HepG2 (cell line): ENCODE results near the gene UPB1. TPM values are rescaled to one million over a fixed set of nuclear protein-coding genes. Genes with fewer than 3 reads are reported as not detected.

Source experiments
- EZH2 ChIP-seq: conservative IDR thresholded peaks from 2 replicates; pipeline ENCODE4 v1.6.1; 2012; ENCODE audit warnings: mild to moderate bottlenecking, low read depth, low read length, moderate library complexity
- HOXA3 ChIP-seq: sonication (generic); formaldehyde crosslinking; IDR thresholded peaks from 2 replicates; pipeline ENCODE4 v1.5.0; 2020; ENCODE audit warnings: missing genetic modification reagents
- KLF15 ChIP-seq: sonication (generic); formaldehyde crosslinking; IDR thresholded peaks from 2 replicates; pipeline ENCODE4 v1.8.1; 2023; ENCODE audit warnings: borderline replicate concordance, mild to moderate bottlenecking, inconsistent platforms, missing genetic modification reagents, mixed read lengths
- MEF2D ChIP-seq: sonication (generic); formaldehyde crosslinking; IDR thresholded peaks from 2 replicates; pipeline ENCODE4 v1.5.1; 2020; ENCODE audit warnings: mild to moderate bottlenecking, missing genetic modification reagents
- RBM22 ChIP-seq: fragments of 200-400 bp; formaldehyde crosslinking; optimal IDR thresholded peaks from 2 replicates; pipeline ENCODE3; 2017; ENCODE audit warnings: mild to moderate bottlenecking, low read length, moderate library complexity
- SRSF9 ChIP-seq: fragments of 200-400 bp; formaldehyde crosslinking; IDR thresholded peaks from 2 replicates; pipeline ENCODE4 v1.6.1; 2018; ENCODE audit warnings: borderline replicate concordance, mild to moderate bottlenecking, low read depth, low read length; ENCODE audit not compliant: insufficient read depth, poor library complexity, severe bottlenecking
- TP53 ChIP-seq: sonication (generic); formaldehyde crosslinking; conservative IDR thresholded peaks from 2 replicates; pipeline ENCODE4 v1.4.0; 2020; ENCODE audit warnings: missing genetic modification reagents
- ZFAT ChIP-seq: sonication (generic); formaldehyde crosslinking; conservative IDR thresholded peaks from 2 replicates; pipeline ENCODE4 v1.8.1; 2023; ENCODE audit warnings: missing genetic modification reagents, inconsistent platforms
- ZIK1 ChIP-seq: sonication (generic); formaldehyde crosslinking; IDR thresholded peaks from 2 replicates; pipeline ENCODE4 v1.5.0; 2020; ENCODE audit warnings: mild to moderate bottlenecking, low read depth, missing genetic modification reagents, borderline replicate concordance
- ZNF10 ChIP-seq: sonication (generic); formaldehyde crosslinking; IDR thresholded peaks from 2 replicates; pipeline ENCODE4 v1.4.0; 2020; ENCODE audit warnings: mild to moderate bottlenecking, low read depth, missing genetic modification reagents, borderline replicate concordance
- ZNF3 ChIP-seq: IDR thresholded peaks from 2 replicates; pipeline ENCODE4 v1.7.0; 2017; ENCODE audit warnings: inconsistent platforms
- ZNF329 ChIP-seq: sonication (generic); formaldehyde crosslinking; IDR thresholded peaks from 2 replicates; pipeline ENCODE4 v1.9.0; 2021; ENCODE audit warnings: low read depth, mild to moderate bottlenecking, missing genetic modification reagents
- ZNF549 ChIP-seq: sonication (generic); formaldehyde crosslinking; IDR thresholded peaks from 2 replicates; pipeline ENCODE4 v1.5.0; 2020; ENCODE audit warnings: missing genetic modification reagents
- ZNF557 ChIP-seq: sonication (generic); formaldehyde crosslinking; IDR thresholded peaks from 2 replicates; pipeline ENCODE4 v1.4.0; 2020; ENCODE audit warnings: missing genetic modification reagents
- ZNF570 ChIP-seq: sonication (generic); formaldehyde crosslinking; IDR thresholded peaks from 2 replicates; pipeline ENCODE4 v1.4.0; 2020; ENCODE audit warnings: mild to moderate bottlenecking, missing genetic modification reagents, borderline replicate concordance
- ZNF75D ChIP-seq: sonication (generic); formaldehyde crosslinking; IDR thresholded peaks from 2 replicates; pipeline ENCODE4 v1.8.1; 2023; ENCODE audit warnings: missing genetic modification reagents, mild to moderate bottlenecking, borderline replicate concordance
- ZNF782 ChIP-seq: sonication (generic); formaldehyde crosslinking; IDR thresholded peaks from 2 replicates; pipeline ENCODE4 v1.4.0; 2020; ENCODE audit warnings: missing genetic modification reagents, mild to moderate bottlenecking, borderline replicate concordance
- ZNF816 ChIP-seq: sonication (generic); formaldehyde crosslinking; IDR thresholded peaks from 2 replicates; pipeline ENCODE4 v1.8.0; 2022; ENCODE audit warnings: missing genetic modification reagents, mild to moderate bottlenecking, borderline replicate concordance
- polyA plus RNA-seq, 8 experiments: library from polyadenylated mRNA; depleted of rRNA in 3 of 8; stranded (reverse) in 7 of 8; unstranded in 1 of 8; fragments of >200 nt; fragmentation: Illumina TruSeq in 4 of 8; extraction: Trizol in 4 of 8; gene quantifications; 2 replicates each; pipeline versions ENCODE4 v1.2.1 to v1.2.3, GENCODE V29; 2011 to 2016; ENCODE audit warnings: low read depth in 4 of 8, missing spikeins in 1 of 8, mixed read lengths in 1 of 8; ENCODE audit not compliant: insufficient read depth in 1 of 8
- total RNA-seq, 5 experiments: library from RNA; depleted of rRNA; stranded (reverse); fragments of >200 nt; fragmentation: Illumina TruSeq; extraction: Trizol; gene quantifications; 2 replicates each; pipeline ENCODE4 v1.2.3, GENCODE V29; 2016; ENCODE audit warnings: low read depth in 1 of 5
- TF ChIP-seq, protein P1 (sequence below): sonication (generic); formaldehyde crosslinking; conservative IDR thresholded peaks from 2 replicates; pipeline ENCODE4 v1.4.0; 2020; ENCODE audit warnings: missing genetic modification reagents
- TF ChIP-seq, protein P2 (sequence below): sonication (generic); formaldehyde crosslinking; IDR thresholded peaks from 2 replicates; pipeline ENCODE4 v1.8.1; 2023; ENCODE audit warnings: missing genetic modification reagents, inconsistent platforms, borderline replicate concordance
- TF ChIP-seq, protein P3 (sequence below): sonication (generic); formaldehyde crosslinking; IDR thresholded peaks from 2 replicates; pipeline ENCODE4 v1.8.0; 2022; ENCODE audit warnings: mild to moderate bottlenecking, missing genetic modification reagents

UPB1 gene
- total and polyA plus RNA-seq, 2 of the 13 experiments (the other 11 are each of a cell fraction or from before 2014, with no cell fraction given), result 0.38 to 1.2 TPM

DNA sequence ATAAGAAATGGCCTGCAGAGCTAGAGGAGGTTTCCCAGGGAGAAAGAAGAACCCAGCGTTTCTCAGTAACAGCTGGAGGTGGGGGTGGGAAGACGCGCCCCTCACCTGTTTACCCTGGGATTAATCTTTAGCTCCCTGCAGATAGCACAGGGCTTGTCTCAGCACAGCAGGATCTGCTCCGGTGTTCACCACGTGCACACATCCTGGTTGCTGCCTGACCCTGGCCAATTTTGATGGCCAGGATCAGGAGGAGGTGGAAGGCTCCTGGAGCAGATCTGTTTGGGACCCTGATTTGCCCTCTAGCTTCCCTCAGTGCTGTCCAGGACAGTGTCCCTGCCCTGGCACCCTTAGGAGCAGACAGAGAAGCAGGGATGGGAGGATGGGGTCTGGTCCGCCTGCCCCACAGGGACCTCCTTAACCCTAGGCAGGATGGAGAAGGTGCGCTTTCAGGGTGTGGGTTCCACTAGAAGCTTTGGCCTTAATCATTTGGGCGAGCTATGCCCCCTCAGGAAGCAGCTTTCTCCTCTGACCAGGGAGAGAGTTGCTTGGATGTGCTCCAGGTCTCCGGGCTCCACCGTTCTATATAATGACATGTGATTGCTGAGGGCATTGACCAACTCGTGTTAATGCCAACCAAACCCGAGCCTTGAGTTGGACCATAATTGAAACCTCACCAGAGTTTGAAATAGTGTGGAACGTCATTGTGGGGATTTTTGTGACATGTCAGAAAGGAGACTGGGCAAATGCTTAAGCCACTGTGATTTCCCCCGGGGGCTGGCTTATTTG is 19.3 kb downstream of the UPB1 start (continued):
- TF ChIP-seq ZFAT (CRISPR knock-in tag), result no peak
- TF ChIP-seq TP53 (CRISPR knock-in tag), result 0 out of 2 replicates have a peak, but pooled peaks have one; percentile 16
- TF ChIP-seq, protein P1, sequence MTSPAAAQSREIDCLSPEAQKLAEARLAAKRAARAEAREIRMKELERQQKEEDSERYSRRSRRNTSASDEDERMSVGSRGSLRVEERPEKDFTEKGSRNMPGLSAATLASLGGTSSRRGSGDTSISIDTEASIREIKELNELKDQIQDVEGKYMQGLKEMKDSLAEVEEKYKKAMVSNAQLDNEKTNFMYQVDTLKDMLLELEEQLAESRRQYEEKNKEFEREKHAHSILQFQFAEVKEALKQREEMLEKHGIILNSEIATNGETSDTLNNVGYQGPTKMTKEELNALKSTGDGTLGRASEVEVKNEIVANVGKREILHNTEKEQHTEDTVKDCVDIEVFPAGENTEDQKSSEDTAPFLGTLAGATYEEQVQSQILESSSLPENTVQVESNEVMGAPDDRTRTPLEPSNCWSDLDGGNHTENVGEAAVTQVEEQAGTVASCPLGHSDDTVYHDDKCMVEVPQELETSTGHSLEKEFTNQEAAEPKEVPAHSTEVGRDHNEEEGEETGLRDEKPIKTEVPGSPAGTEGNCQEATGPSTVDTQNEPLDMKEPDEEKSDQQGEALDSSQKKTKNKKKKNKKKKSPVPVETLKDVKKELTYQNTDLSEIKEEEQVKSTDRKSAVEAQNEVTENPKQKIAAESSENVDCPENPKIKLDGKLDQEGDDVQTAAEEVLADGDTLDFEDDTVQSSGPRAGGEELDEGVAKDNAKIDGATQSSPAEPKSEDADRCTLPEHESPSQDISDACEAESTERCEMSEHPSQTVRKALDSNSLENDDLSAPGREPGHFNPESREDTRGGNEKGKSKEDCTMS (CRISPR knock-in tag), result no peak
- TF ChIP-seq HOXA3 (CRISPR knock-in tag), result peak; percentile 96
- no peak for TF ChIP-seq ZNF549 (CRISPR knock-in tag)
- peak; percentile 80; the same call in 1 of the 2 replicates for TF ChIP-seq ZNF782 (CRISPR knock-in tag)
- no peak for TF ChIP-seq EZH2
- TF ChIP-seq, protein P2, sequence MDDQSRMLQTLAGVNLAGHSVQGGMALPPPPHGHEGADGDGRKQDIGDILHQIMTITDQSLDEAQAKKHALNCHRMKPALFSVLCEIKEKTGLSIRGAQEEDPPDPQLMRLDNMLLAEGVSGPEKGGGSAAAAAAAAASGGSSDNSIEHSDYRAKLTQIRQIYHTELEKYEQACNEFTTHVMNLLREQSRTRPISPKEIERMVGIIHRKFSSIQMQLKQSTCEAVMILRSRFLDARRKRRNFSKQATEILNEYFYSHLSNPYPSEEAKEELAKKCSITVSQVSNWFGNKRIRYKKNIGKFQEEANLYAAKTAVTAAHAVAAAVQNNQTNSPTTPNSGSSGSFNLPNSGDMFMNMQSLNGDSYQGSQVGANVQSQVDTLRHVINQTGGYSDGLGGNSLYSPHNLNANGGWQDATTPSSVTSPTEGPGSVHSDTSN (CRISPR knock-in tag), result no peak
- peak; percentile 92; the same call in 1 of the 2 replicates for TF ChIP-seq ZNF75D (CRISPR knock-in tag)
- TF ChIP-seq, protein P3, sequence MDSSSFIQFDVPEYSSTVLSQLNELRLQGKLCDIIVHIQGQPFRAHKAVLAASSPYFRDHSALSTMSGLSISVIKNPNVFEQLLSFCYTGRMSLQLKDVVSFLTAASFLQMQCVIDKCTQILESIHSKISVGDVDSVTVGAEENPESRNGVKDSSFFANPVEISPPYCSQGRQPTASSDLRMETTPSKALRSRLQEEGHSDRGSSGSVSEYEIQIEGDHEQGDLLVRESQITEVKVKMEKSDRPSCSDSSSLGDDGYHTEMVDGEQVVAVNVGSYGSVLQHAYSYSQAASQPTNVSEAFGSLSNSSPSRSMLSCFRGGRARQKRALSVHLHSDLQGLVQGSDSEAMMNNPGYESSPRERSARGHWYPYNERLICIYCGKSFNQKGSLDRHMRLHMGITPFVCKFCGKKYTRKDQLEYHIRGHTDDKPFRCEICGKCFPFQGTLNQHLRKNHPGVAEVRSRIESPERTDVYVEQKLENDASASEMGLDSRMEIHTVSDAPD (CRISPR knock-in tag), result peak; percentile 92
- TF ChIP-seq ZNF3, result no peak
- peak; percentile 87; the same call in 1 of the 2 replicates for TF ChIP-seq KLF15 (CRISPR knock-in tag)
- TF ChIP-seq ZNF570 (CRISPR knock-in tag), result peak; percentile 89; the same call in 1 of the 2 replicates
- peak; percentile 46 for TF ChIP-seq RBM22
- peak; percentile 51; the same call in 1 of the 2 replicates for TF ChIP-seq ZNF329 (CRISPR knock-in tag)
- peak; percentile 64; the same call in 1 of the 2 replicates for TF ChIP-seq ZNF816 (CRISPR knock-in tag)
- peak; percentile 98 for TF ChIP-seq MEF2D (CRISPR knock-in tag)
- no peak for TF ChIP-seq ZNF10
- TF ChIP-seq SRSF9, result no peak
- TF ChIP-seq ZNF557 (CRISPR knock-in tag), result peak; percentile 98; the same call in 1 of the 2 replicates
- TF ChIP-seq ZIK1 (CRISPR knock-in tag), result peak; percentile 98
